Measurements from ENCODE around the gene JAM2. TPM values are rescaled to one million over a fixed set of nuclear protein-coding genes. Genes with fewer than 3 reads are reported as not detected.
A peak's percentile ranks its signal among the peaks of the same experiment; 100 is the strongest.

JAM2 gene
- total and polyA plus RNA-seq, 4 experiments from 2014 or later, result 0.39 to 0.67 TPM; not detected in 2

- ChIA-PET CTCF (ENCODE audit: partially characterized antibody) (interaction anchor here (0.6 kb wide), 1 partner anchor 25 kb away, joined by 3 read pairs; no protein-coding TSS in a partner anchor), POLR2A (ENCODE audit: partially characterized antibody) (no interaction called here)
- Mint-ChIP-seq H3K9me3 (no peaks in the 10 kb centered on the region), H3K36me3 (no peaks in the 10 kb centered on the region), H3K27ac (no peak overlapping the region), H3K27me3 (peaks cover 2% of the 10 kb centered on the region in 2 donors), H3K4me3 (no peak overlapping the region), H3K4me1 (no peaks in the 10 kb centered on the region)
- Histone ChIP-seq H3K9me3 (ENCODE audit: control insufficient read depth in 1 of 2, low read length in 2 of 2) (no peaks in the 10 kb centered on the region), H3K36me3 (ENCODE audit: insufficient read depth, low read length) (no peaks in the 10 kb centered on the region), H3K4me1 (ENCODE audit: insufficient read depth, low read length) (no peaks in the 10 kb centered on the region), H3K27me3 (ENCODE audit: insufficient read depth, low read length) (no peaks in the 10 kb centered on the region), H3K4me3 (ENCODE audit: low read length in 2 of 2) (no peak overlapping the region), H3K27ac (ENCODE audit: low read depth, low read length) (no peak overlapping the region)
- intact Hi-C loops (cut with micrococcal nuclease), result no loop called here
- no peak for DNase-seq
Observed at GRCh38 chr21:25660233-25660632, 21.2 kb downstream of the JAM2 start.

GRCh38 chr21:25664491-25664931, 25.5 kb downstream of the JAM2 start:
- Histone ChIP-seq H3K27ac (ENCODE audit: low read depth, low read length) (no peak overlapping the region), H3K4me1 (ENCODE audit: insufficient read depth, low read length) (no peaks in the 10 kb centered on the region), H3K36me3 (ENCODE audit: insufficient read depth, low read length) (no peaks in the 10 kb centered on the region), H3K9me3 (ENCODE audit: control insufficient read depth in 1 of 2, low read length in 2 of 2) (no peaks in the 10 kb centered on the region), H3K27me3 (ENCODE audit: insufficient read depth, low read length) (no peaks in the 10 kb centered on the region), H3K4me3 (ENCODE audit: low read length in 2 of 2) (no peak overlapping the region)
- Mint-ChIP-seq H3K27me3 (peaks cover 3% of the 10 kb centered on the region in 2 donors), H3K9me3 (peaks cover 0 to 2% (median 0%) of the 10 kb centered on the region in 8 donors), H3K36me3 (no peaks in the 10 kb centered on the region), H3K4me1 (no peaks in the 10 kb centered on the region), H3K27ac (no peak overlapping the region), H3K4me3 (no peak overlapping the region)
- ChIA-PET POLR2A (ENCODE audit: partially characterized antibody) (no interaction called here), CTCF (ENCODE audit: partially characterized antibody) (no interaction called here)
- intact Hi-C loops (cut with micrococcal nuclease), result no loop called here
- no peak for DNase-seq

GRCh38 chr21:25670726-25671125, 31.7 kb downstream of the JAM2 start:
- Mint-ChIP-seq H3K9me3 (peaks cover 0 to 5% (median under 1%) of the 10 kb centered on the region in 8 donors), H3K27ac (no peak overlapping the region), H3K4me1 (no peaks in the 10 kb centered on the region), H3K27me3 (peaks cover 2 to 5% of the 10 kb centered on the region in 2 donors), H3K36me3 (peaks cover 0 to 4% of the 10 kb centered on the region in 2 donors), H3K4me3 (no peak overlapping the region)
- CTCF ChIA-PET (ENCODE audit: partially characterized antibody), result interaction anchor here (0.8 kb wide), 1 partner anchor 37 kb away, joined by 3 read pairs; no protein-coding TSS in a partner anchor
- no peaks in the 10 kb centered on the region for H3K9me3 ChIP-seq (ENCODE audit: control insufficient read depth in 1 of 2, low read length in 2 of 2)
- POLR2A ChIA-PET (ENCODE audit: partially characterized antibody), result no interaction called here
- no peak for DNase-seq
- no peak overlapping the region for H3K4me3 ChIP-seq (ENCODE audit: low read length in 2 of 2)
- no peaks in the 10 kb centered on the region for H3K36me3 ChIP-seq (ENCODE audit: insufficient read depth, low read length)
- intact Hi-C loops (cut with micrococcal nuclease), result no loop called here
- H3K27ac ChIP-seq (ENCODE audit: low read depth, low read length), result no peak overlapping the region
- H3K27me3 ChIP-seq (ENCODE audit: insufficient read depth, low read length), result no peaks in the 10 kb centered on the region
- no peaks in the 10 kb centered on the region for H3K4me1 ChIP-seq (ENCODE audit: insufficient read depth, low read length)

GRCh38 chr21:25676451-25676850, 37.4 kb downstream of the JAM2 start:
- Mint-ChIP-seq H3K9me3 (peaks cover 0 to 5% (median 0%) of the 10 kb centered on the region in 8 donors), H3K4me1 (no peaks in the 10 kb centered on the region), H3K4me3 (no peak overlapping the region), H3K36me3 (peaks cover 0 to 4% of the 10 kb centered on the region in 2 donors), H3K27me3 (peaks cover 0 to 4% of the 10 kb centered on the region in 2 donors), H3K27ac (no peak overlapping the region)
- no peaks in the 10 kb centered on the region for H3K27me3 ChIP-seq (ENCODE audit: insufficient read depth, low read length)
- H3K27ac ChIP-seq (ENCODE audit: low read depth, low read length), result no peak overlapping the region
- POLR2A ChIA-PET (ENCODE audit: partially characterized antibody), result no interaction called here
- H3K36me3 ChIP-seq (ENCODE audit: insufficient read depth, low read length), result no peaks in the 10 kb centered on the region
- no peak for DNase-seq
- H3K4me3 ChIP-seq (ENCODE audit: low read length in 2 of 2), result no peak overlapping the region
- H3K4me1 ChIP-seq (ENCODE audit: insufficient read depth, low read length), result no peaks in the 10 kb centered on the region
- no peaks in the 10 kb centered on the region for H3K9me3 ChIP-seq (ENCODE audit: control insufficient read depth in 1 of 2, low read length in 2 of 2)
- CTCF ChIA-PET (ENCODE audit: partially characterized antibody), result interaction anchor here (1.5 kb wide), 1 partner anchor 68 kb away, joined by 3 read pairs; no protein-coding TSS in a partner anchor
- intact Hi-C loops (cut with micrococcal nuclease), result no loop called here

- Histone ChIP-seq H3K4me3 (ENCODE audit: low read length in 2 of 2) (no peak overlapping the region), H3K36me3 (ENCODE audit: insufficient read depth, low read length) (no peaks in the 10 kb centered on the region), H3K4me1 (ENCODE audit: insufficient read depth, low read length) (no peaks in the 10 kb centered on the region), H3K9me3 (ENCODE audit: control insufficient read depth in 1 of 2, low read length in 2 of 2) (no peaks in the 10 kb centered on the region), H3K27me3 (ENCODE audit: insufficient read depth, low read length) (no peaks in the 10 kb centered on the region), H3K27ac (ENCODE audit: low read depth, low read length) (no peak overlapping the region)
- Mint-ChIP-seq H3K9me3 (peaks cover 0 to 1% (median 0%) of the 10 kb centered on the region in 8 donors), H3K36me3 (no peaks in the 10 kb centered on the region), H3K4me1 (no peaks in the 10 kb centered on the region), H3K4me3 (no peak overlapping the region), H3K27ac (no peak overlapping the region), H3K27me3 (peaks cover 0 to 2% of the 10 kb centered on the region in 2 donors)
- ChIA-PET CTCF (ENCODE audit: partially characterized antibody) (no interaction called here), POLR2A (ENCODE audit: partially characterized antibody) (no interaction called here)
- no peak for DNase-seq
- intact Hi-C loops (cut with micrococcal nuclease), result no loop called here
Observed at GRCh38 chr21:25682382-25682781, 43.3 kb downstream of the JAM2 start.

GRCh38 chr21:25687787-25688186, 48.7 kb downstream of the JAM2 start:
- H3K27ac ChIP-seq (ENCODE audit: low read depth, low read length), result no peak overlapping the region
- Mint-ChIP-seq H3K27me3 (no peaks in the 10 kb centered on the region), H3K9me3 (peaks cover 0 to 1% (median 0%) of the 10 kb centered on the region in 8 donors), H3K27ac (no peak overlapping the region), H3K4me3 (no peak overlapping the region), H3K36me3 (no peaks in the 10 kb centered on the region), H3K4me1 (no peaks in the 10 kb centered on the region)
- H3K36me3 ChIP-seq (ENCODE audit: insufficient read depth, low read length), result no peaks in the 10 kb centered on the region
- no peaks in the 10 kb centered on the region for H3K27me3 ChIP-seq (ENCODE audit: insufficient read depth, low read length)
- H3K4me1 ChIP-seq (ENCODE audit: insufficient read depth, low read length), result no peaks in the 10 kb centered on the region
- no peak overlapping the region for H3K4me3 ChIP-seq (ENCODE audit: low read length in 2 of 2)
- ChIA-PET POLR2A (ENCODE audit: partially characterized antibody) (no interaction called here), CTCF (ENCODE audit: partially characterized antibody) (no interaction called here)
- intact Hi-C loops (cut with micrococcal nuclease), result no loop called here
- no peak for DNase-seq
- H3K9me3 ChIP-seq (ENCODE audit: control insufficient read depth in 1 of 2, low read length in 2 of 2), result no peaks in the 10 kb centered on the region

- no peaks in the 10 kb centered on the region for H3K27me3 ChIP-seq (ENCODE audit: insufficient read depth, low read length)
- H3K36me3 Mint-ChIP-seq, result no peaks in the 10 kb centered on the region
- peaks cover 0 to 1% (median 0%) of the 10 kb centered on the region in 8 donors for H3K9me3 Mint-ChIP-seq
- H3K9me3 ChIP-seq (ENCODE audit: control insufficient read depth in 1 of 2, low read length in 2 of 2), result no peaks in the 10 kb centered on the region
- H3K4me3 Mint-ChIP-seq, result no peak overlapping the region
- DNase-seq, result no peak
- H3K27ac ChIP-seq (ENCODE audit: low read depth, low read length), result no peak overlapping the region
- no peaks in the 10 kb centered on the region for H3K4me1 ChIP-seq (ENCODE audit: insufficient read depth, low read length)
- H3K36me3 ChIP-seq (ENCODE audit: insufficient read depth, low read length), result no peaks in the 10 kb centered on the region
- no peaks in the 10 kb centered on the region for H3K27me3 Mint-ChIP-seq
- intact Hi-C loops (cut with micrococcal nuclease), result no loop called here
- ChIA-PET POLR2A (ENCODE audit: partially characterized antibody) (no interaction called here), CTCF (ENCODE audit: partially characterized antibody) (no interaction called here)
- no peaks in the 10 kb centered on the region for H3K4me1 Mint-ChIP-seq
- H3K27ac Mint-ChIP-seq, result peak overlapping the region in 1 of 7 donors; percentile 19
- no peak overlapping the region for H3K4me3 ChIP-seq (ENCODE audit: low read length in 2 of 2)
Observed at GRCh38 chr21:25688275-25689155, 49.5 kb downstream of the JAM2 start.

All from CD4-positive, alpha-beta memory T cell (primary cell).